ENCODE results near the gene MAML3.

The MAML3 gene

DNA sequence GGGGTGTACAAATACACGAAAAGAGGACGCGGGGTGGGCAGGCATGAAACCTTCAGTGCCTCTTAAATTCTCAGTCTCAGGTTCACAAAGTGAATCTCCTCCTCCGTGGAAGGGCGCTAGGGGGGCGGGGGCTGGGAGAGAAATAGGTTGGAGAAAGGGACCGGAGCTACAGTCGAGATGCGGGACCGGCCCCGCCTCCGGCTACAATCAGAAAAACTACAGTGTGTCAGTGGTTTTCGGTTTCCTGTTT lies 3.4 kb downstream of the MAML3 start:
- H3K27me3 ChIP-seq (ENCODE audit: low read depth, low read length), result peaks cover 58% of the 10 kb centered on the region
- H3K4me1 ChIP-seq (ENCODE audit: low read length), result peaks cover 15% of the 10 kb centered on the region
- H3K79me2 ChIP-seq (ENCODE audit: low read length), result no peaks in the 10 kb centered on the region
- no peaks in the 10 kb centered on the region for H3K9me3 ChIP-seq (ENCODE audit: insufficient read depth, low read length)
- peak overlapping the region; percentile 92 for H3K4me2 ChIP-seq (ENCODE audit: low read length)
- peak overlapping the region; percentile 81 for H2AFZ ChIP-seq (ENCODE audit: low read depth, low read length)
- no peaks in the 10 kb centered on the region for H3K36me3 ChIP-seq (replicated peaks; ENCODE audit: low read depth, low read length)
- H3K4me3 ChIP-seq (ENCODE audit: low read length), result peak overlapping the region; percentile 80
- peak overlapping the region; percentile 52 for H3K9ac ChIP-seq (ENCODE audit: low read length)
- TF ChIP-seq CTCF (IDR thresholded peaks at IDR 0.05; ENCODE audit: low read depth, low read length) (no peak), EZH2phosphoT487 (IDR thresholded peaks at IDR 0.05; ENCODE audit: low read depth) (no peak)
- no peaks in the 10 kb centered on the region for H4K20me1 ChIP-seq (ENCODE audit: insufficient read depth, low read length)
- no peak overlapping the region for H3K27ac ChIP-seq (ENCODE audit: low read length)

GRCh38 chr4:140149846-140150635 lies 3.9 kb downstream of the MAML3 start:
- peaks cover 15% of the 10 kb centered on the region for H3K4me1 ChIP-seq (ENCODE audit: low read length)
- no peaks in the 10 kb centered on the region for H3K9me3 ChIP-seq (ENCODE audit: insufficient read depth, low read length)
- no peaks in the 10 kb centered on the region for H3K79me2 ChIP-seq (ENCODE audit: low read length)
- peaks cover 56% of the 10 kb centered on the region for H3K27me3 ChIP-seq (ENCODE audit: low read depth, low read length)
- H4K20me1 ChIP-seq (ENCODE audit: insufficient read depth, low read length), result no peaks in the 10 kb centered on the region
- peak overlapping the region; percentile 52 for H3K9ac ChIP-seq (ENCODE audit: low read length)
- peak overlapping the region; percentile 80 for H3K4me3 ChIP-seq (ENCODE audit: low read length)
- no peak overlapping the region for H3K27ac ChIP-seq (ENCODE audit: low read length)
- H3K36me3 ChIP-seq (replicated peaks; ENCODE audit: low read depth, low read length), result no peaks in the 10 kb centered on the region
- TF ChIP-seq CTCF (IDR thresholded peaks at IDR 0.05; ENCODE audit: low read depth, low read length) (no peak), EZH2phosphoT487 (IDR thresholded peaks at IDR 0.05; ENCODE audit: low read depth) (peak; percentile 16; the same call in 1 of the 2 replicates)
- H2AFZ ChIP-seq (ENCODE audit: low read depth, low read length), result peak overlapping the region; percentile 81
- H3K4me2 ChIP-seq (ENCODE audit: low read length), result peak overlapping the region; percentile 92

GRCh38 chr4:140144050-140144449 lies 9.9 kb downstream of the MAML3 start:
- no peaks in the 10 kb centered on the region for H3K79me2 ChIP-seq (ENCODE audit: low read length)
- no peak overlapping the region for H3K4me3 ChIP-seq (ENCODE audit: low read length)
- no peak overlapping the region for H3K4me2 ChIP-seq (ENCODE audit: low read length)
- no peak overlapping the region for H3K9ac ChIP-seq (ENCODE audit: low read length)
- no peak for TF ChIP-seq CTCF (IDR thresholded peaks at IDR 0.05; ENCODE audit: low read depth, low read length)
- TF ChIP-seq EZH2phosphoT487 (IDR thresholded peaks at IDR 0.05; ENCODE audit: low read depth), result no peak
- no peak overlapping the region for H2AFZ ChIP-seq (ENCODE audit: low read depth, low read length)
- H3K27ac ChIP-seq (ENCODE audit: low read length), result no peak overlapping the region
- H3K36me3 ChIP-seq (replicated peaks; ENCODE audit: low read depth, low read length), result no peaks in the 10 kb centered on the region
- no peaks in the 10 kb centered on the region for H3K9me3 ChIP-seq (ENCODE audit: insufficient read depth, low read length)
- H4K20me1 ChIP-seq (ENCODE audit: insufficient read depth, low read length), result no peaks in the 10 kb centered on the region
- H3K27me3 ChIP-seq (ENCODE audit: low read depth, low read length), result peaks cover 71% of the 10 kb centered on the region
- H3K4me1 ChIP-seq (ENCODE audit: low read length), result no peaks in the 10 kb centered on the region

DNA sequence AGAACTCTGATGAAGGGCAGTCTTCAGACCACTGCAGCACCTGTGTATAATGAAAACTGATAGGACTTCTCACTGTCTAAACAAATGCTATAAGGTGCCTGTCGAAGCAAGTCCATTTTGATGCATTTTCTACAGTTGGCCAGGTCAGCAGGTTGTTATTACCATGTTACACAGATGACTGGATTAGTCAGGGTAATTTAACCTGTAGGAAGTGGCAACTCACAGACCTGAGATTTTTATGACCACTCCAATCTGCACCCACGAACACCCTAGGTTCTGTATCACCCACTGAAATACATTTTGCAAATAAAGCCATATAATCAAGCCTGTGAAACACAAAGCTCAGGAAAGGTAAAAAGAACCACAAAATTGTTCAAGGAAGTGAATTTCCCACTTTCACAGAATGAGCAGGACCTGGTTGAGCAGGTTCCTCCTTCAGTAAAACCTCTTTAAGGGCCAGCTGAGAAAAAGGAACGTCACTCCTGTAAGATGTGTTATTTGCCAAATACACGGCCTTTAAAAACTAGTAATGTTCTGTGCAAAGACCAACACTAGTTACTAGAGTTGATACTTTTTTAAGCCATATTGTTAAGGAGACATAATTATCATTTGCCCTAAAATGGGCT lies 12.7 kb downstream of the MAML3 start:
- Histone ChIP-seq H3K79me2 (ENCODE audit: low read length) (no peaks in the 10 kb centered on the region), H3K9ac (ENCODE audit: low read length) (no peak overlapping the region), H3K4me1 (ENCODE audit: low read length) (no peaks in the 10 kb centered on the region), H3K4me2 (ENCODE audit: low read length) (no peak overlapping the region), H3K36me3 (replicated peaks; ENCODE audit: low read depth, low read length) (no peaks in the 10 kb centered on the region), H3K4me3 (ENCODE audit: low read length) (no peak overlapping the region), H2AFZ (ENCODE audit: low read depth, low read length) (no peak overlapping the region), H3K9me3 (ENCODE audit: insufficient read depth, low read length) (no peaks in the 10 kb centered on the region), H3K27ac (ENCODE audit: low read length) (no peak overlapping the region), H4K20me1 (ENCODE audit: insufficient read depth, low read length) (no peaks in the 10 kb centered on the region), H3K27me3 (ENCODE audit: low read depth, low read length) (peaks cover 66% of the 10 kb centered on the region)
- TF ChIP-seq CTCF (IDR thresholded peaks at IDR 0.05; ENCODE audit: low read depth, low read length) (no peak), EZH2phosphoT487 (IDR thresholded peaks at IDR 0.05; ENCODE audit: low read depth) (no peak)
